ENCODE measurements around the gene CACNB1.

GRCh38 chr17:39200957-39201510 is 3.6 kb upstream of the CACNB1 start:
- no peak for TF ChIP-seq FOXM1 (CRISPR knock-in tag; IDR thresholded peaks at IDR 0.05)
- no peak for TF ChIP-seq JUN (CRISPR knock-in tag; IDR thresholded peaks at IDR 0.05)
- TF ChIP-seq DPF2 (CRISPR knock-in tag; IDR thresholded peaks at IDR 0.05; ENCODE audit: borderline replicate concordance, low read depth): no peak
- no peak for TF ChIP-seq BHLHE40 (IDR thresholded peaks at IDR 0.05; ENCODE audit: low read length)
- no peak for TF ChIP-seq CTCF (CRISPR knock-in tag; IDR thresholded peaks at IDR 0.05)
- TF ChIP-seq ZBTB2 (CRISPR knock-in tag; IDR thresholded peaks at IDR 0.05; ENCODE audit: low read depth): no peak
- no peak for TF ChIP-seq RBM39 (IDR thresholded peaks at IDR 0.05; ENCODE audit: low read depth, low read length, poor library complexity, severe bottlenecking)
- TF ChIP-seq ZFP1 (CRISPR knock-in tag; IDR thresholded peaks at IDR 0.05): no peak
- no peak for TF ChIP-seq MYC (CRISPR knock-in tag; IDR thresholded peaks at IDR 0.05; ENCODE audit: borderline replicate concordance)
- no peak for TF ChIP-seq MNT (IDR thresholded peaks at IDR 0.05)
- TF ChIP-seq PREB (CRISPR knock-in tag; IDR thresholded peaks at IDR 0.05): no peak
- TF ChIP-seq HOXD1 (CRISPR knock-in tag; IDR thresholded peaks at IDR 0.05): no peak
